ENCODE data around the gene RGS7.

- TF ChIP-seq CTCF (IDR thresholded peaks at IDR 0.05; ENCODE audit: control extremely low read depth in 1 of 3, insufficient read depth in 1 of 3, low read depth in 1 of 3, low read length in 3 of 3) (no peak), EZH2 (IDR thresholded peaks at IDR 0.05; ENCODE audit: low read depth, low read length, severe bottlenecking) (no peak)
Measured at GRCh38 chr1:241225741-241226140, 131.3 kb downstream of the RGS7 start.
